Skin of body (tissue), 2 donors: ENCODE data around the gene DNA2. TPM values are rescaled to one million over a fixed set of nuclear protein-coding genes. Genes with fewer than 3 reads are reported as not detected.

Source experiments
- small RNA-seq: library from RNA; depleted of rRNA; stranded (forward); fragments of <200 nt; gene quantifications from one replicate; pipeline ENCODE3, GENCODE V24; 2014; ENCODE audit warnings: low replicate concordance
- total RNA-seq: library from RNA; depleted of rRNA; stranded (reverse); fragments of >200 nt; gene quantifications from one replicate; pipeline ENCODE4 v1.2.3, GENCODE V29; 2014

DNA2 gene
- total RNA-seq, 1 donor from 2014 or later = 8.9 TPM

Small RNA genes within 50 kb of the gene (small RNA-seq; reads per million reads assigned to genes)
- gene RF00019 = not detected
- gene RNA5SP319 = not detected

Other genes starting within 250 kb of the DNA2 start
- gene ATOH7, start 239.9 kb downstream of the DNA2 start, total RNA-seq = not detected
- gene HNRNPH3, start 139.9 kb downstream of the DNA2 start, total RNA-seq = 58.8 TPM
- gene PBLD, start 139.0 kb downstream of the DNA2 start, total RNA-seq = 4.2 TPM
- 33.3 TPM for gene RUFY2, start 64.7 kb downstream of the DNA2 start, total RNA-seq
- gene SLC25A16, start 55.5 kb upstream of the DNA2 start, total RNA-seq = 20.5 TPM
- gene TET1, start 88.4 kb upstream of the DNA2 start, total RNA-seq = 23.6 TPM
- 40.5 TPM for gene CCAR1, start 249.3 kb upstream of the DNA2 start, total RNA-seq